HuH-7.5 (cell line): ENCODE data around the gene MLST8.

Experiments
- DNase-seq: peaks from one replicate; pipeline ENCODE4 v3.0.0; 2011; ENCODE audit warnings: low spot score

MLST8 gene, protein sequence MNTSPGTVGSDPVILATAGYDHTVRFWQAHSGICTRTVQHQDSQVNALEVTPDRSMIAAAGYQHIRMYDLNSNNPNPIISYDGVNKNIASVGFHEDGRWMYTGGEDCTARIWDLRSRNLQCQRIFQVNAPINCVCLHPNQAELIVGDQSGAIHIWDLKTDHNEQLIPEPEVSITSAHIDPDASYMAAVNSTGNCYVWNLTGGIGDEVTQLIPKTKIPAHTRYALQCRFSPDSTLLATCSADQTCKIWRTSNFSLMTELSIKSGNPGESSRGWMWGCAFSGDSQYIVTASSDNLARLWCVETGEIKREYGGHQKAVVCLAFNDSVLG

GRCh38 chr16:2205104-2205966 is at the start of gene MLST8:
Gene MLST8 (plus strand): TSS chr16:2205454. CDS start chr16:2206086, 632 bp downstream.
- peak; percentile 98 for DNase-seq

GRCh38 chr16:2155977-2156848 is 49.0 kb upstream of the MLST8 start:
- no peak for DNase-seq

GRCh38 chr16:2156849-2157224 is 48.4 kb upstream of the MLST8 start:
- DNase-seq, result no peak

GRCh38 chr16:2157480-2158261 is 47.6 kb upstream of the MLST8 start:
- DNase-seq, result peak; percentile 93

DNA sequence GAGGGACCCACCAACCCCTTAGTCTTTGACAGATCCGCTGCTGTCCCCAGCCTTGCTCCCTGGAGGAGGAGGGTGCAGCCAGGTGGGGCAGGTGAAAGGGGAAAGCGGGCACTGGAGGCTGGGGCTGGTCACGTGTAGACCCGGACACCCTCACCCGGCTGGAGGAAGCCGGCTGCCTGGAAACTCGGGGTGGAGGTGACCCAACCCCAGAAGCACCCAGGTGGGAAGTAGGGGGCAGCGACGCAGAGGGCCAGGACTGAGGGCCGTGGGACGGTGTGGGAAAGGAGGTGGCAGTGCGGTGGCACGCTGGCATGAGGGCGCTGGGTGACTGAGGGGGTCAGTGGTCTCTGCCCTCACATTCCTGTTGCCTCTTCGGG is 47.0 kb upstream of the MLST8 start:
- no peak for DNase-seq

- no peak for DNase-seq
These were observed 45.9 kb upstream of the MLST8 start for GRCh38 chr16:2159175-2159838.

- no peak for DNase-seq
These were observed 44.2 kb upstream of the MLST8 start for GRCh38 chr16:2160915-2161551.

DNA sequence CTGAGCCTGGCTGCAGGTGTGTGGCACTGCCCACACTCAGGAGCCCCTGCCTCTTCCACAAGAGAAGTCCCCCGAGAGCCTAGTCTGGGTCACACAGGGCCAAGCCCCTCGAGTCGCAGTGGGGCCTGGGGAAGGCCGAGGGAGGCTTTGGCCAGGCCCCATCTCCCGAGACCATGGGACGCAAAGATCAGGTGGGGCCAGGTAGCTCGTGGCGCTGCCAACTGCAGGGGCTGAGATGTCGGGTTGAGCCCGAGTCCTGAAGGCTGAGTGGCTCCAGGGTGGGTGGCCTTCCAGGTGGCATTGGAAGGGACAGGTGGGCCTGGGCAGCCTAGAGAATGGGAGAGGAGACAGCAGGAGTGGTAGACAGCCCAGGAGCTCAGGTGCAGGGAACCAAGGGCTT is 43.3 kb upstream of the MLST8 start:
- DNase-seq, result no peak

- DNase-seq, result no peak
These were observed 42.6 kb upstream of the MLST8 start for GRCh38 chr16:2162676-2163118.

DNA sequence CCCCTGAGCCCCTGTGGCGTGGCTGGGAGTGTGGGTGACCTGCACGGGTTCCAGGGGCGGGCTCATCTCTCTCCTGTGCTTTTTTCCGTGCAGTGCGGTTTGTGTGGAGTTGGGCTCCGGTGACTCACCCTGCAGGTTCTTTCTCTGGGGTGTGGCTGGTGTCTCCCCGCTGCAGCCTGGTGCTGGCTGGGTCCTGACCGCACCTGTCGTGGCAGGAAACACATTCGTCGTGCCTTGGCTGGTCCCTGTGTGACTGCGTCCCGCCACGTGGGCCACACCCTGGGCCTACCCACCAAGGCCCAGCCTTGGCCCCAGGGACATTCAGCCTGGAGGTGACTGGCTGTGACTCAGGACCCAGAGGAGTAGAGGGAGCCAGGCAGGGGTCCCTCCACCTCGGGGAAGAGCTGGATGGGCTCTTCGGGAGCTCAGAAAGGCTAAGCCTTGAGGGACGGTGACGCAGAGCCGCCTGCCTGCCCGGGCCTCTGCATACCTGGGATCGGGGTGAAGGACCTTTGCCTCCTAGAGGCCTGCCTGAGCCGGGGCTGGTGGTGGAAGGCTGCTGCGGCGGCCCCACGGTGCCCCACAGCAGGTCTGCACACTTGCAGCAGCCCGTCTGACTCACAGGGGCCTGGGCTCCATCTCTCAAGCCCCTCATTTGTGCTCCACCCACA is 41.9 kb upstream of the MLST8 start:
- DNase-seq, result no peak

GRCh38 chr16:2165861-2166260 is 39.4 kb upstream of the MLST8 start:
- DNase-seq, result no peak

DNA sequence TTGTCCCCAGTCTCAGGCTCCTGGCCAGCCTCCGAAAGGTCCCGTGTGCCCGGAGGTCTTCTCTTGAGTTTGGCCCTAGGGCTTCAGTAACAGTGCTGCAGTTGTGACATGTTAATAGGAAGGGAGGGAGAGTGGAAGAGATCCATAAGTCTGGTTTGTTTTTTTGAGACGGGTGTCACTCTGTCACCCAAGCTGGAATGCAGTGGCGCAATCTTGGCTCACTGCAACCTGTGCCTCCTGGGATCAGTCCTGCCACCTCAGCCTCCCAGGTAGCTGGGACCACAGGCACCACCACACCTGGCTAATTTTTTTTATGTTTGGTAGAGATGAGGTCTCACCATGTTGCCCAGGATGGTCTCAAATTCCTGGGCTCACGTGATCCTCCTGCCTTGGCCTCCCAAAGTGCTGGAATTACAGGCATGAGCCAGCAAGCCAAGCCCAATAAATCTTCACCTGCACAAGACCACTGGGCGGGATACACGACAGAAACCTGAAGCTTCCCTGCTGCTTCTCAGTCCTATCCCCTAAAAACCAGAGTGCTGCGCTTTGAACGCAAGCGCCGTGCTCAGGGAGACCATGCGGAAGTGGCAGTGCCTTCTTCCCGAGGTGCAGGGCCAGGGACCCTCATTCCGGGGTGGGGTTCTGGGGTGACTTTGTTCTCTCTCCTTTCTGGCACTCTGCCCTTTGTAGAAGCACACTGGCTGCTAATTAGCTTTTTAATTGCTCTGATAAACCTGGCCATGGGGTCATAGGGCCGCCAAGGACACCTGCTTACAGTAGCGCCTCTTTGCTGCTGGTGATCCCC is 38.8 kb upstream of the MLST8 start:
- DNase-seq, result no peak

GRCh38 chr16:2167068-2167638 is 38.1 kb upstream of the MLST8 start:
- DNase-seq, result no peak

DNA sequence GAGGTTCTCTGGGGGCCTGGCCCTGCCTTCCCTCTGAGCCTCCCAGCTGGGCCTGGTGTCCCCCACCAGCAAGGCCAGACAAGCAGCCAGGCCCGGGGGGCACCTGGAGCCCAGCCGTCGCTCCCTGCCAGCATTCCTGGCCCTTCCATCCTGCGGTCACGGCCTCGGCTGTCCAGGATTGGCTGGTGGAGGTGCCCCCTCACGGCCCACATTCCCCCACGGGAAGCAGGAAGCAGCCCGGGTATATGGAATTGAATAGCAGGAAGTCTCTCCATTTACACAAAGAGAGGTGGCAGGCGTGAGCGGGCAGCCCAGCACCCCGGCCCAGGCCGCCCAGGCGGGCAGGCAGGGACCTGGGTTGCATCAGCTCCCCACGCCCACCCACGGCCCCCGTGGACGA is 35.2 kb upstream of the MLST8 start:
- no peak for DNase-seq

- DNase-seq, result no peak
These were observed 34.4 kb upstream of the MLST8 start for GRCh38 chr16:2170587-2171435.

DNA sequence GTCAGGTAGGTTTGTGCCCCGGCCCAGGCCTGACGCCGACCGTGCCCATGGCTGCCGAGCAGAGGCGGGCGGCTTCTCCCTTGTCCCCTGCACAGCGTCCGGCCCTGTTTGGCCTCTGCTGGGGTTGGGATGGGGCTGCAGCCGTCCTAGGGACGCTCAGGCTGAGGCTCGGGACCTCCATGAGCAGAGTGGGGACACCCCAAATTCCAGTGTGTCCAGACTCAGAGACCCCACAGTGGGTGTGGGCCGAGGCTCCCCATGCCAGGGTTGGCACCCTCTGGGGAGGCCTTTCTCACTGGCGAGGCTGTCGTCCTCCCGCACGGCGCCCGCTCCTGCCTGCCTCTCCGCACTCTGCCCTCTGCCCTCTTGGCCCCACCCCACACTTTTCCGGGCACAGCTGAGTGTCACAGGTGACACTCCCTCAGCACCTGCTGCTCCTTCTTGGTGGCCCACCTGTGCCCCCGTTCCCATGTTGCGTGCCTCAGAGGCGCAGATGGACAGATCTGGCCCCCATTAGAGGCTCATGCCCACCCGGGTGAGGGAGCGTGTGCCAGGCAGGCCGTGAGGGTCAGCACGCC is 33.6 kb upstream of the MLST8 start:
- no peak for DNase-seq

GRCh38 chr16:2172688-2173335 is 32.4 kb upstream of the MLST8 start:
- DNase-seq, result no peak
